Measurements from ENCODE around the gene PLCB4.

- TF ChIP-seq, protein P1, sequence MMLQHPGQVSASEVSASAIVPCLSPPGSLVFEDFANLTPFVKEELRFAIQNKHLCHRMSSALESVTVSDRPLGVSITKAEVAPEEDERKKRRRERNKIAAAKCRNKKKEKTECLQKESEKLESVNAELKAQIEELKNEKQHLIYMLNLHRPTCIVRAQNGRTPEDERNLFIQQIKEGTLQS (CRISPR knock-in tag; conservative IDR thresholded peaks at IDR 0.05): no peak
- TF ChIP-seq CTCF (IDR thresholded peaks at IDR 0.05) (no peak), CREM (CRISPR knock-in tag; IDR thresholded peaks at IDR 0.05) (no peak), NR2C2 (CRISPR knock-in tag; IDR thresholded peaks at IDR 0.05) (no peak), SP1 (CRISPR knock-in tag; conservative IDR thresholded peaks at IDR 0.05) (no peak), FOXP1 (CRISPR knock-in tag; IDR thresholded peaks at IDR 0.05; ENCODE audit: borderline replicate concordance) (no peak), ZNF121 (CRISPR knock-in tag; IDR thresholded peaks at IDR 0.05) (no peak)
- TF ChIP-seq, protein P2, sequence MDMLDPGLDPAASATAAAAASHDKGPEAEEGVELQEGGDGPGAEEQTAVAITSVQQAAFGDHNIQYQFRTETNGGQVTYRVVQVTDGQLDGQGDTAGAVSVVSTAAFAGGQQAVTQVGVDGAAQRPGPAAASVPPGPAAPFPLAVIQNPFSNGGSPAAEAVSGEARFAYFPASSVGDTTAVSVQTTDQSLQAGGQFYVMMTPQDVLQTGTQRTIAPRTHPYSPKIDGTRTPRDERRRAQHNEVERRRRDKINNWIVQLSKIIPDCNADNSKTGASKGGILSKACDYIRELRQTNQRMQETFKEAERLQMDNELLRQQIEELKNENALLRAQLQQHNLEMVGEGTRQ (CRISPR knock-in tag; IDR thresholded peaks at IDR 0.05): no peak
Observed at GRCh38 chr20:9447182-9447581, 378.3 kb downstream of the PLCB4 start.

Data from WTC11 (cell line).